ENCODE results near the gene B3GNT9. TPM values are rescaled to one million over a fixed set of nuclear protein-coding genes. Genes with fewer than 3 reads are reported as not detected.

B3GNT9 gene
- total and polyA plus RNA-seq, 11 donors: 6.4 to 17.5 (median 11.9) TPM

DNA sequence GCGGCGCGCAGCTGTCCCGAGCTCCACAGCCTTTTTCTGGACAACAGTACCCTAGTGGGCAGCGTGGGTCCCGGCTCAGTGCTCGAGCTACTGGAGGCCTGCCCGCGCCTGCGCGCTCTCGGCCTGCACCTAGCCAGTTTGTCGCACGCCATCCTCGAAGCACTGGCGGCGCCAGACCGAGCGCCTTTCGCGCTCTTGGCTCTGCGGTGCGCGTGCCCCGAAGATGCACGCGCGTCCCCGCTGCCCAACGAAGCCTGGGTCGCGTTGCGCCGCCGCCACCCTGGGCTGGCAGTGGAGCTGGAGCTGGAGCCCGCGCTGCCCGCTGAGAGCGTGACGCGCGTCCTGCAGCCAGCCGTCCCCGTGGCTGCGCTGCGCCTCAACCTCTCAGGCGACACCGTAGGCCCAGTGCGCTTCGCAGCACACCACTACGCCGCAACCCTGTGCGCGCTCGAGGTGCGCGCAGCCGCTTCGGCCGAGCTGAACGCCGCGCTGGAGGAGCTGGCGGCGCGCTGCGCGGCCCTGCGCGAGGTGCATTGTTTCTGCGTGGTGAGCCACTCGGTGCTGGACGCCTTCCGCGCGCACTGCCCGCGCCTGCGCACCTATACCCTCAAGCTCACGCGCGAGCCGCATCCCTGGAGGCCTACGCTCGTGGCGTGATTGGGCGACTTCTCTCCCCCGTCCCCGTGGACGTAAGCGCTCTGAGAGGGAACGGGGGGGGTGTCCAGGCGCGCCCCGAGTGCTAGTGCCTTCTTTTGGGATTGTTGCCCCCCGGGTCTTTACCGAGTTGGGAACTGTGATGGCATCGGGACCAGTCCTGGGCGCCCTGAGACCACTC lies 12.6 kb upstream of the B3GNT9 start:
- Histone ChIP-seq H3K9me3 (no peaks in the 10 kb centered on the region), H3K4me1 (peaks cover 0 to 67% (median 53%) of the 10 kb centered on the region in 12 donors), H3K4me3 (peak overlapping the region in 11 of 12 donors; percentile 13 to 63 (median 52)), H3K27me3 (peaks cover 0 to 60% (median 7%) of the 10 kb centered on the region in 9 donors), H3K27ac (peak overlapping the region; percentile 59 to 86 (median 78)), H3K36me3 (no peaks in the 10 kb centered on the region)
- peak in 4 of 5 donors; percentile 60 to 78 (median 70) for DNase-seq
- intact Hi-C loops (cut with DNase I): no loop called here
- TF ChIP-seq POLR2A (IDR thresholded peaks at IDR 0.05): peak in 1 of 2 donors; percentile 31
- TF ChIP-seq, protein P1, sequence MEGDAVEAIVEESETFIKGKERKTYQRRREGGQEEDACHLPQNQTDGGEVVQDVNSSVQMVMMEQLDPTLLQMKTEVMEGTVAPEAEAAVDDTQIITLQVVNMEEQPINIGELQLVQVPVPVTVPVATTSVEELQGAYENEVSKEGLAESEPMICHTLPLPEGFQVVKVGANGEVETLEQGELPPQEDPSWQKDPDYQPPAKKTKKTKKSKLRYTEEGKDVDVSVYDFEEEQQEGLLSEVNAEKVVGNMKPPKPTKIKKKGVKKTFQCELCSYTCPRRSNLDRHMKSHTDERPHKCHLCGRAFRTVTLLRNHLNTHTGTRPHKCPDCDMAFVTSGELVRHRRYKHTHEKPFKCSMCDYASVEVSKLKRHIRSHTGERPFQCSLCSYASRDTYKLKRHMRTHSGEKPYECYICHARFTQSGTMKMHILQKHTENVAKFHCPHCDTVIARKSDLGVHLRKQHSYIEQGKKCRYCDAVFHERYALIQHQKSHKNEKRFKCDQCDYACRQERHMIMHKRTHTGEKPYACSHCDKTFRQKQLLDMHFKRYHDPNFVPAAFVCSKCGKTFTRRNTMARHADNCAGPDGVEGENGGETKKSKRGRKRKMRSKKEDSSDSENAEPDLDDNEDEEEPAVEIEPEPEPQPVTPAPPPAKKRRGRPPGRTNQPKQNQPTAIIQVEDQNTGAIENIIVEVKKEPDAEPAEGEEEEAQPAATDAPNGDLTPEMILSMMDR (IDR thresholded peaks at IDR 0.05): peak in 1 of 12 donors; percentile 4
- WGBS, 4 donors: 0 to 17% (median 6%) methylated on average over 35 to 99 of the region's 99 CpGs
- ATAC-seq: peak; percentile 4 to 47 (median 12)

DNA sequence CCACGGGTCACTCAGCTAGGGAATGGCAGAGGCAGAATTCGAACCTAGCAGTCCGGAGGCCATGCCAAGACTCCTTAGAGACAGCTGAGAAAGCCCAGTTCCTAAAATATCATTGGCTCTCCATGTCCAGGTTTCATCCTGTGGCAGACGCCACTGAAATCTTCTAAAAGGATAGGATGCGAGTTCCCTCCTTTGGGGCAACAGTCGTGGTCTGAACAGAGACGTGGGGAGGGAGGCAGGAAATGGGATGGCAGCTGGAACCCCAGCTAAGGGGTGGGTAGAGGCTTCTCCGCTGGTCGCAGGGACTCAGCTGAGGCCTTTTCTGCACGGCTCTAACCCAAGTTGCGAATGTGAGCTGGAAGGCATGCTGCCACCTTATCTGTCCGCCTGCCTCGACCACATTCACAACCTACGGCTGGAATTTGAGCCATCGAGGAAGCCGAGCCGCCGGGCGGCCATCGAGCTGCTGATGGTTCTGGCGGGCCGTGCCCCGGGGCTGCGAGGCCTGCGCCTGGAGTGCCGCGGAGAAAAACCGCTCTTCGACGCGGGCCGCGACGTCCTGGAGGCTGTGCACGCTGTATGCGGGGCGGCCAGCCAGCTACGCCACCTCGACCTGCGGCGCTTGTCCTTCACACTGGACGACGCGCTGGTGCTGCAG lies 11.8 kb upstream of the B3GNT9 start:
- no peak for TF ChIP-seq POLR2A (IDR thresholded peaks at IDR 0.05)
- TF ChIP-seq, protein P1 (IDR thresholded peaks at IDR 0.05): no peak
- Histone ChIP-seq H3K4me1 (peaks cover 0 to 71% (median 55%) of the 10 kb centered on the region in 12 donors), H3K27me3 (peaks cover 0 to 58% (median 7%) of the 10 kb centered on the region in 9 donors), H3K4me3 (peak overlapping the region in 11 of 12 donors; percentile 13 to 63 (median 52)), H3K27ac (peak overlapping the region in 11 of 12 donors; percentile 59 to 86 (median 81)), H3K36me3 (no peaks in the 10 kb centered on the region), H3K9me3 (no peaks in the 10 kb centered on the region)
- ATAC-seq: no peak
- intact Hi-C loops (cut with DNase I): no loop called here
- 13 to 45% (median 29%) methylated on average over 20 to 44 of the region's 44 CpGs for WGBS, 4 donors
- DNase-seq: peak in 2 of 5 donors; percentile 39 to 59

DNA sequence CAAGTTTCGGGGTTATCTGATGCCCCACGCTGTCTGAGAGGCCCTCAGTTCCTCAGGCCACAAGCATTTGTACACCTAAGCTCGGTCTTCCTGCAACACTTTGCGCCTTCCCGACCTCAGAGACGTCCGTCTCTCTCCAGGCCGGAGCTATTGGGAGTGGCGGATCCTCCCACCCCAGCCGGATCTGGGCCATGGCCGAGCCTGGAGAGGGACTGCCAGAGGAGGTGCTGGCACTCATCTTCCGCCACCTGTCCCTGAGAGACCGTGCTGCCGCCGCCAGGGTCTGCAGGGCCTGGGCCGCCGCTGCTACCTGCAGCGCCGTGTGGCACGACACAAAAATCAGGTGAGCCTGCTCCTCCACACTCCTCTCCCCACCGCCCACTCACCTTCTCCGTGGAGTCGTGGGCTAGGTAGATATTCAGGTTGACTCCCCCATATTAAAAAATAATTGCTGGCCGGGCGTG lies 10.8 kb upstream of the B3GNT9 start:
- DNase-seq (peak in 3 of 5 donors; percentile 64 to 82 (median 70)), ATAC-seq (peak; percentile 1 to 51 (median 24))
- Histone ChIP-seq H3K27me3 (peaks cover 0 to 48% (median 7%) of the 10 kb centered on the region in 9 donors), H3K27ac (peak overlapping the region in 11 of 12 donors; percentile 17 to 88 (median 83)), H3K4me1 (peaks cover 0 to 71% (median 55%) of the 10 kb centered on the region in 12 donors), H3K9me3 (no peaks in the 10 kb centered on the region), H3K36me3 (no peaks in the 10 kb centered on the region), H3K4me3 (peak overlapping the region in 10 of 12 donors; percentile 75 to 98 (median 97))
- intact Hi-C loops (cut with DNase I): loop anchor here in 1 of 10 donors (2.0 kb wide), 1 partner anchor 21 kb away; the partner anchor contains the start of gene MATCAP1
- TF ChIP-seq POLR2A (IDR thresholded peaks at IDR 0.05): no peak
- TF ChIP-seq, protein P1 (IDR thresholded peaks at IDR 0.05): no peak
- WGBS, 4 donors: 33 to 43% (median 36%) methylated on average over 25 of the region's 25 CpGs

Measured in heart left ventricle (tissue), 16 donors.